ENCODE results near the gene OCIAD2.

GRCh38 chr4:48858130-48858529, 48.4 kb downstream of the OCIAD2 start:
- TF ChIP-seq, protein P1, sequence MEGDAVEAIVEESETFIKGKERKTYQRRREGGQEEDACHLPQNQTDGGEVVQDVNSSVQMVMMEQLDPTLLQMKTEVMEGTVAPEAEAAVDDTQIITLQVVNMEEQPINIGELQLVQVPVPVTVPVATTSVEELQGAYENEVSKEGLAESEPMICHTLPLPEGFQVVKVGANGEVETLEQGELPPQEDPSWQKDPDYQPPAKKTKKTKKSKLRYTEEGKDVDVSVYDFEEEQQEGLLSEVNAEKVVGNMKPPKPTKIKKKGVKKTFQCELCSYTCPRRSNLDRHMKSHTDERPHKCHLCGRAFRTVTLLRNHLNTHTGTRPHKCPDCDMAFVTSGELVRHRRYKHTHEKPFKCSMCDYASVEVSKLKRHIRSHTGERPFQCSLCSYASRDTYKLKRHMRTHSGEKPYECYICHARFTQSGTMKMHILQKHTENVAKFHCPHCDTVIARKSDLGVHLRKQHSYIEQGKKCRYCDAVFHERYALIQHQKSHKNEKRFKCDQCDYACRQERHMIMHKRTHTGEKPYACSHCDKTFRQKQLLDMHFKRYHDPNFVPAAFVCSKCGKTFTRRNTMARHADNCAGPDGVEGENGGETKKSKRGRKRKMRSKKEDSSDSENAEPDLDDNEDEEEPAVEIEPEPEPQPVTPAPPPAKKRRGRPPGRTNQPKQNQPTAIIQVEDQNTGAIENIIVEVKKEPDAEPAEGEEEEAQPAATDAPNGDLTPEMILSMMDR (conservative IDR thresholded peaks at IDR 0.05; ENCODE audit: low read length): no peak
- TF ChIP-seq EZH2phosphoT487 (IDR thresholded peaks at IDR 0.05; ENCODE audit: borderline replicate concordance, low read depth, low read length): no peak
